NCI-H128 (cell line): ENCODE data around the gene SBK2.

Experiments
- DNase-seq: peaks from one replicate; lab custom pipeline; 2025; ENCODE audit not compliant: unreplicated experiment; lab: John Stamatoyannopoulos, UW

SBK2 gene

GRCh38 chr19:55554741-55555152 is 17.8 kb upstream of the SBK2 start:
- DNase-seq: no peak

GRCh38 chr19:55554302-55554701 is 17.4 kb upstream of the SBK2 start:
- no peak for DNase-seq

- no peak for DNase-seq
These were observed 16.6 kb upstream of the SBK2 start for GRCh38 chr19:55553217-55554182.

- DNase-seq: no peak
These were observed 15.7 kb upstream of the SBK2 start for GRCh38 chr19:55552620-55553019.

- no peak for DNase-seq
These were observed 15.3 kb upstream of the SBK2 start for GRCh38 chr19:55552206-55552605.

GRCh38 chr19:55550321-55550650 is 13.4 kb upstream of the SBK2 start:
- no peak for DNase-seq

GRCh38 chr19:55549500-55550320 is 12.8 kb upstream of the SBK2 start:
- DNase-seq: no peak

- DNase-seq: no peak
These were observed 10.1 kb upstream of the SBK2 start for GRCh38 chr19:55546822-55547614.

GRCh38 chr19:55546011-55546410 is 9.1 kb upstream of the SBK2 start:
- DNase-seq: no peak

- DNase-seq: no peak
These were observed 8.5 kb upstream of the SBK2 start, which contains the start of gene SBK3 for GRCh38 chr19:55545443-55545842. Gene SBK3, minus strand, starts transcription at chr19:55545543. Its CDS starts 0 bp downstream, at chr19:55545543.

- no peak for DNase-seq
These were observed 8.0 kb upstream of the SBK2 start for GRCh38 chr19:55544776-55545439.

- DNase-seq: no peak
These were observed 7.1 kb upstream of the SBK2 start for GRCh38 chr19:55544014-55544413.

- no peak for DNase-seq
These were observed 6.6 kb upstream of the SBK2 start for GRCh38 chr19:55543567-55543966.

GRCh38 chr19:55542292-55542855 is 5.4 kb upstream of the SBK2 start:
- DNase-seq: no peak

GRCh38 chr19:55541091-55541490 is 4.2 kb upstream of the SBK2 start:
- no peak for DNase-seq

- DNase-seq: no peak
These were observed 3.7 kb upstream of the SBK2 start for GRCh38 chr19:55540619-55541018.

GRCh38 chr19:55539090-55539984 is 2.4 kb upstream of the SBK2 start:
- no peak for DNase-seq

- DNase-seq: no peak
These were observed 1.2 kb upstream of the SBK2 start for GRCh38 chr19:55538132-55538531.

GRCh38 chr19:55537741-55538111 is 793 bp upstream of the SBK2 start:
- no peak for DNase-seq
